ENCODE results near the gene DTX3. TPM values are rescaled to one million over a fixed set of nuclear protein-coding genes. Genes with fewer than 3 reads are reported as not detected.
"Not testable (repeated sequence)": the region's sequence is repeated elsewhere in the genome, so short reads cannot be mapped to it uniquely, and the experiment has no call there.

The DTX3 gene
- total RNA-seq, 1 donor: 22.9 TPM

DNA sequence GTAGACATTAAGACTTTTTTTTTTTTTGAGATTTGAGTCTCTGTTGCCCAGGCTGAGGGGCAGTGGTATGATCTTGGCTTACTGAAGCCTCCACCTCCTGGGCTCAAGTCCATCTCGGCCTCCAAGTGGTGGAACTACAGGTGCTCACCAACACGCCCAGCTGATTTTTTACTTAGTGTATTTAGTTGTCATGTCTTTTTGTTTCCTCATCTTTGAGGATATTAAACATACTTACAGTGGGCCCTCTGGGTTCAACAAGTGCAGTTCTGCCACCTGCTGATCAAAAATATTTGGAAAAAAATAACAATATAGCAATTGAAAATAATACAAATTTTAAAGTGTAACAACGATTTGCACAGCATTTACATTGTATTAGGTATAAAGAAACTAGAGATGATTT, 32.7 kb downstream of the DTX3 start:
- TF ChIP-seq, protein P1, sequence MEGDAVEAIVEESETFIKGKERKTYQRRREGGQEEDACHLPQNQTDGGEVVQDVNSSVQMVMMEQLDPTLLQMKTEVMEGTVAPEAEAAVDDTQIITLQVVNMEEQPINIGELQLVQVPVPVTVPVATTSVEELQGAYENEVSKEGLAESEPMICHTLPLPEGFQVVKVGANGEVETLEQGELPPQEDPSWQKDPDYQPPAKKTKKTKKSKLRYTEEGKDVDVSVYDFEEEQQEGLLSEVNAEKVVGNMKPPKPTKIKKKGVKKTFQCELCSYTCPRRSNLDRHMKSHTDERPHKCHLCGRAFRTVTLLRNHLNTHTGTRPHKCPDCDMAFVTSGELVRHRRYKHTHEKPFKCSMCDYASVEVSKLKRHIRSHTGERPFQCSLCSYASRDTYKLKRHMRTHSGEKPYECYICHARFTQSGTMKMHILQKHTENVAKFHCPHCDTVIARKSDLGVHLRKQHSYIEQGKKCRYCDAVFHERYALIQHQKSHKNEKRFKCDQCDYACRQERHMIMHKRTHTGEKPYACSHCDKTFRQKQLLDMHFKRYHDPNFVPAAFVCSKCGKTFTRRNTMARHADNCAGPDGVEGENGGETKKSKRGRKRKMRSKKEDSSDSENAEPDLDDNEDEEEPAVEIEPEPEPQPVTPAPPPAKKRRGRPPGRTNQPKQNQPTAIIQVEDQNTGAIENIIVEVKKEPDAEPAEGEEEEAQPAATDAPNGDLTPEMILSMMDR (IDR thresholded peaks at IDR 0.05; ENCODE audit: insufficient read depth, low read depth, low read length): no peak
- no peak for DNase-seq (ENCODE audit: low read depth)
- no peak overlapping the region for H3K4me3 ChIP-seq (ENCODE audit: low read depth, low read length)

DNA sequence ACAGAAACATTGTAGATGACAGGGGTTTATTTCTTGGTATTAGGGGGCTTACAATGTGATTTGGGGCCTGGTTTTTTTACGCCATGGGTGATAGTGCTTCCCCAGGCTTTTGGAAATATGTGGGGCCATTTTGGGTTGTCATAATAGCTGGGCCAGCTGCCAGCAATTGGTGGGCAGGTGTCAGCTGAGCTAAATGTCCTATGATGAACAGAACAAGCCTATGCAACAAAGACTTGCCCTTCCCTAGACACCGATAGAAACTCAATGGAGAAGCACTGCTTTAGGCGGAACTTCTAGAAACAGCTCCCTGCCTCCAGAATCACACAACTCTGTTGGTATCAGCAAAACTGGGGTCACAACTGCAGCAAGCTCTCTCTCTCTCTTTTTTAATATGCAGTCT, 33.5 kb downstream of the DTX3 start:
- no peak for DNase-seq (ENCODE audit: low read depth)
- TF ChIP-seq, protein P1 (IDR thresholded peaks at IDR 0.05; ENCODE audit: insufficient read depth, low read depth, low read length): no peak
- H3K4me3 ChIP-seq (ENCODE audit: low read depth, low read length): no peak overlapping the region

DNA sequence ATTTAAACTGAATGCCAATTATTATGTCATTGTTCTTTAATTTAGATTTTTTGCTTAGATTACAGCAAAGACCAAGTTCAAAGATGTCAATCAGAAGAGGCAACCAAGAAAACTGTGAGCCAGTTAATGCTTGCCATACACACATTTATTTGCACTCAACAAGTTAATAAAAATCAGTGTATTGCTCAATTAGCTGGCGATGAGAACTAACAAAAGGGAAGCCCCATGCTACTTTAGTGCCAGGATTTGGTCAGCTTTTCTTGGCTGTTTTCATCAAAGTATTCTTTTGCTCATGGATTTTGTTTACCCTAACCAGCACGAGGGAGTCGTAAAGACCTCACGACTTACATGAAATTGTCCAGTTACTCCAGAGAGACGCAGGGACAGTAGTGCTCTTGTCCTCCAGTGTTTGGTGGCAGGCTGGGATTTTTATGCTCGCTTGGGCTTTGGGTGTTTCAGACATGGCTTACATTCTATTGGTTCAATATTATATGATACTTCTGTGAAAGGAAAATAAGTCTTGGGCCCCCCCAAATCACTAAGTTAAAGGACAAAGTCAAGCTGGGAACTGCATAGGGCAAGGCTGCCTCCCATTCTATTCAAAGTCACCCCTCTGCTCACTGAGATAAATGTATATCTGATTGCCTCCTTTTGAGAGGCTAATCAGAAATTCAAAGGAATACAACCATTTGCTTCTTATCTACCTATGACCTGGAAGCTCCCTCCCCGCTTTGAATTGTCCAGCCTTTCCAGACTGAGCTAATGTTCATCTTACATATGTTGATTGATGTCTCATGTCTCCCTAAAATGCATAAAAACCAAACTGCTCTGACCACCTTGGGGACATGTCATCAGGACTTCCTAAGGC, 35.8 kb downstream of the DTX3 start:
- TF ChIP-seq, protein P1 (IDR thresholded peaks at IDR 0.05; ENCODE audit: insufficient read depth, low read depth, low read length): no peak
- no peak for DNase-seq (ENCODE audit: low read depth)
- no peak overlapping the region for H3K4me3 ChIP-seq (ENCODE audit: low read depth, low read length)

DNA sequence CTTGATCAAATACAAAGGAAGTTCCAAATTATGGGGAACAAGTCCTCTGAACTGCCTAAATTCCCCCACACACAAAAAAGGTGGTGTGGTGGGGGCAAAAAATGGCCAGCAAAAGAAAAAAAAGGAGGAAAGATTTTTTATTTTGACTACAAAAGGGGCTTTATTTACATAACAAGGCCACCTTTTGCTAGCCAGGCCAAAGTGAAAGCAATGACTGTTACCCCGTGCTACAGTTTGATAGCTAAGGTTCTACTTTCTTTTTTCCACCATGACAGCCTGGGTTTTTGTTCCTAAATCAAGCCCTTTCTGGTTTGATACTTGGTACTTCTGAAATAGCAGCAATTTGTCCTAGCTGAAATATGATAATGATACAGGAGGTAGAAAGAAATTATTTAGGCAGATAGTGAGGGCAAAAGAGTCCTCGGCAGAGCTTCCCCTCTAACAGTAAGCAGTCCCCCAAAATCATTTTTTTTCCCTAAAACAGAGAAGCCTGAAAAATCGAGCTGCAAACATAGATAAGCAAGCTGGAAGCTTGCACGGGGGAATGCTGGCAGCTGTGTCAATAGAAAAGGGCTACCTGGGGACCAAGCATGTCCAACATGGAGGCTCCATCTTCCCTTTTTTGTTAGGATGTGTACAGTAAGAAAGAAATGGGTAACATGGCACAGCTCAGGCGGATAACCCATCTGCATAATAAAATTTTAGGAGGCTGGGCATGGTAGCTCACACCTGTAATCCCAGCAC, 37.2 kb downstream of the DTX3 start:
- TF ChIP-seq, protein P1 (IDR thresholded peaks at IDR 0.05; ENCODE audit: insufficient read depth, low read depth, low read length): no peak
- H3K4me3 ChIP-seq (ENCODE audit: low read depth, low read length): no peak overlapping the region
- no peak for DNase-seq (ENCODE audit: low read depth)

DNA sequence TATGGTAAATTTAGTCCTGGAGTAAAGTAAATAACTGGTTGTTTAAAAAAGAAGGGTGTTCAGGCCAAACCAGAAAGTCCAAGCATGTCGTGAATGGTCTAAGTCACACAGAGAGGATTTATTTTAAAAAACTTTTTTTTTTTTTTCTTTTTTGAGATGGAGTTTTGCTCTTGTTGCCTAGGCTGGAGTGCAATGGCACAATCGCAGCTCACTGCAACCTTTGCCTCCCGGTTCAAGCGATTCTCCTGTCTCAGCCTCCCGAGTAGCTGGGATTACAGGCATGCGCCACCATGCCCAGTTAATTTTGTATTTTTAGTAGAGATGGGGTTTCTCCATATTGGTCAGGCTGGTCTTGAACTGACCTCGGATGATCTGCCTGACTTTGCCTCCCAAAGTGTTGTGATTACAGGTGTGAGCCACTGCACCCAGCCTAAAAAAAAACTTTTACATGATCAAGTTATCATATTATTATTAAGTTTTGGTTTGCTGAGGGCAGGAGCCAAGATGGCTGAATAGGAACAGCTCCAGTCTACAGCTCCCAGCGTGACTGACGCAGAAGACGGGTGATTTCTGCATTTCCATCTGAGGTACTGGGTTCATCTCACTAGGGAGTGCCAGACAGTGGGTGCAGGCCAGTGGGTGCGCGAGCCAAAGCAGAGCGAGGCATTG, 41.5 kb downstream of the DTX3 start:
- not testable (repeated sequence) for H3K4me3 ChIP-seq (ENCODE audit: low read depth, low read length); DNase-seq (ENCODE audit: low read depth)

DNA sequence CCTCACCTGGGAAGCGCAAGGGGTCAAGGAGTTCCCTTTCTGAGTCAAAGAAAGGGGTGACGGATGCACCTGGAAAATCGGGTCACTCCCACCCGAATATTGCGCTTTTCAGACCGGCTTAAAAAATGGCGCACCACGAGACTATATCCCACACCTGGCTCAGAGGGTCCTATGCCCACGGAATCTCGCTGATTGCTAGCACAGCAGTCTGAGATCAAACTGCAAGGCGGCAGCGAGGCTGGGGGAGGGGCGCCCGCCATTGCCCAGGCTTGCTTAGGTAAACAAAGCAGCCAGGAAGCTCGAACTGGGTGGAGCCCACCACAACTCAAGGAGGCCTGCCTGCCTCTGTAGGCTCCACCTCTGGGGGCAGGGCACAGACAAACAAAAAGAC, 42.0 kb downstream of the DTX3 start:
- not testable (repeated sequence) for H3K4me3 ChIP-seq (ENCODE audit: low read depth, low read length); DNase-seq (ENCODE audit: low read depth)

DNA sequence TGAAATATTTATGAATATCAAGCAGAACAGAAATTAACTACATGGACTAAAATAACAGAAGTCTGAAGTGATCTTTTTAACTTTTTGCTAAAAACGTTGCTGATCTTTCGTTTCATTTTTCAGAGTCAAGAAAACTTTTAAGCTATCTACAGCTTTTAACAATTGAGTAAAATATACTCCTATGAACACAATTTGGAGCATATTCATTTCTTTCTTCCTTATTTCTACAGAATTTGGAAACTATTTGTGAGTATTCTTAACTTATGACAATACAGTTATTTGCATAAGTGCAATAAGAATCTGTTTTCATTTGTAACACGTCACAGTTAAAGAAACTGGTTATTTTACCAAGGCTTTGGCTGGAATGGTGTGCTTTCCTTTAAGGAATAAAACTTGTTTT, 49.4 kb downstream of the DTX3 start:
- no peak overlapping the region for H3K4me3 ChIP-seq (ENCODE audit: low read depth, low read length)
- TF ChIP-seq, protein P1 (IDR thresholded peaks at IDR 0.05; ENCODE audit: insufficient read depth, low read depth, low read length): no peak
- no peak for DNase-seq (ENCODE audit: low read depth)

Measured in fibroblast of villous mesenchyme (primary cell).